ENCODE results near the gene DCK. TPM values are rescaled to one million over a fixed set of nuclear protein-coding genes. Genes with fewer than 3 reads are reported as not detected.

Gene DCK
- polyA plus RNA-seq, 1 experiment, result 3.8 TPM

GRCh38 chr4:71069063-71069462 lies 75.6 kb downstream of the DCK start:
- POLR2A ChIA-PET, result no interaction called here

GRCh38 chr4:71070015-71070414 lies 76.6 kb downstream of the DCK start:
- POLR2A ChIA-PET, result no interaction called here
- no peak for DNase-seq (ENCODE audit: low read depth)
- TF ChIP-seq CTCF (IDR thresholded peaks at IDR 0.05; ENCODE audit: insufficient read depth, low read depth, low read length), result no peak
- Histone ChIP-seq H3K27me3 (ENCODE audit: control insufficient read depth, insufficient read depth, low read length) (no peaks in the 10 kb centered on the region), H3K36me3 (ENCODE audit: control insufficient read depth, insufficient read depth, low read length) (no peaks in the 10 kb centered on the region), H3K4me3 (ENCODE audit: low read depth, low read length) (no peak overlapping the region)
- CTCF ChIA-PET, result no interaction called here

More at GRCh38 chr4:71069063-71069462, 75.6 kb downstream of the DCK start:
- no peaks in the 10 kb centered on the region for H3K27me3 ChIP-seq (ENCODE audit: control insufficient read depth, insufficient read depth, low read length)
- no peak for TF ChIP-seq CTCF (IDR thresholded peaks at IDR 0.05; ENCODE audit: insufficient read depth, low read depth, low read length)
- H3K4me3 ChIP-seq (ENCODE audit: low read depth, low read length), result no peak overlapping the region
- H3K36me3 ChIP-seq (ENCODE audit: control insufficient read depth, insufficient read depth, low read length), result no peaks in the 10 kb centered on the region
- DNase-seq (ENCODE audit: low read depth), result no peak
- CTCF ChIA-PET, result no interaction called here

DNA sequence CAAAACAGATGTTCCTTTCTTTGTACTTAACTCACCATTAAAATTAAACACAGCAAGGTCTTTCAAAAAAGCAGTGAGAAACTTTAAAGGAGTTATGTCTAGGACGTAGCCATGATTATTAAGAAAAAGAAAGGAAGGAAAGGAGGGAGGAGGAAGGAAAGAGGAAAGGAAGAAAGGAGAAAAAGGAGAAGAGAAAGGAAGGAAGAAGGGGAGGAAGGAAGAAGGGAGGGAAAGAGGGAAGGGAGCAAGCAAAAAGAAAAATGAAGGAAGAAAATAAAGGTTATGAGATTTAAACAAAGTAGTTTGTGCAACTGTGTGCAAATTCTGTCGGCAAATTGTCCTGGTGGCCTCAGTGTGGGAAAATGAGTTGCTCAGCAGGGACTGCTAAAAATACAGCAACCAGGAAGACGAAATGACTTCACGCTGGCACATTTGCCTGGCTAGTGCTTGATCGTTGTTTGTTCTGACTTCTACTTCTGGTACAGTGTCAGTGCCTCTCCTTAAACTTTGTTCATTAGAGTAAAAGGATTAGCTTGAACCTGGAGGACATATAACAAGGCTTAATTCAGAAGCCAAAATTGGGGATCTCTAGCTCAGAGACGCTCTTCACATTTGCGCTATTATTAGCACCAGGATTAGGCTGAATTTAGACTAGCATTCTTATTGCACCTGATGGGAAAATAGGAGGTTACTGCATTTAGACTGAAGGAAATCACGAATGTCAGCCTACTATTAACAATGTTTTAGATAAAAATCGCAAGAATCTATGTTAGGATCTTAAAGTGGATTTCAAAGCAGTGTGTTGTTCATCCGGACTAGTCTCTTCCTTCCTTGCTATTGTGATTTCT lies 81.2 kb downstream of the DCK start:
- CTCF ChIA-PET, result no interaction called here
- POLR2A ChIA-PET, result no interaction called here
- Histone ChIP-seq H3K36me3 (ENCODE audit: control insufficient read depth, insufficient read depth, low read length) (no peaks in the 10 kb centered on the region), H3K27me3 (ENCODE audit: control insufficient read depth, insufficient read depth, low read length) (no peaks in the 10 kb centered on the region), H3K4me3 (ENCODE audit: low read depth, low read length) (0 out of 2 replicates have a peak overlapping the region, but pooled peaks have one; percentile 12)
- DNase-seq (ENCODE audit: low read depth), result no peak
- no peak for TF ChIP-seq CTCF (IDR thresholded peaks at IDR 0.05; ENCODE audit: insufficient read depth, low read depth, low read length)

Other genes with a start within 250 kb of the DCK start
- 41.9 and 69.2 TPM in 2 replicates for gene GRSF1, start 153.8 kb upstream of the DCK start, polyA plus RNA-seq (2011; rRNA removed)
- gene MOB1B, start 91.3 kb upstream of the DCK start, polyA plus RNA-seq (2011; rRNA removed), result 5.6 and 10.5 TPM in 2 replicates